Caco-2 (cell line): ENCODE results near the gene TBXA2R. TPM values are rescaled to one million over a fixed set of nuclear protein-coding genes. Genes with fewer than 3 reads are reported as not detected.

Experiments used
- BruUV-seq: library from RNA; stranded (reverse); fragments of 400-500 nt; replicated peaks from 2 replicates; lab custom pipeline; 2021; lab: Mats Ljungman, UMichigan
- CTCF ChIA-PET: fragments of 300-600 bp; sonication (Branson Sonifier 250); formaldehyde crosslinking; loops from one replicate; lab custom pipeline; 2022; ENCODE audit warnings: antibody characterized with exemption; lab: Charles Lee
- POLR2A ChIA-PET: fragments of 300-600 bp; sonication (Branson Sonifier 250); formaldehyde crosslinking; loops from one replicate; lab custom pipeline; 2022; ENCODE audit warnings: antibody characterized with exemption; lab: Charles Lee
- DNase-seq, 2 experiments: peaks; one replicate each; pipeline versions ENCODE4 v3.0.0 to v3.0.0-alpha.2; 2020 to 2022
- H3K27me3 ChIP-seq: replicated peaks from 2 replicates; pipeline ENCODE4 v1.6.0; 2011; ENCODE audit warnings: low read length; ENCODE audit not compliant: control insufficient read depth, insufficient read depth
- H3K36me3 ChIP-seq: 2 replicates; pipeline ENCODE4 v1.5.1; 2011; ENCODE audit warnings: low read length; ENCODE audit not compliant: control insufficient read depth, insufficient read depth
- H3K4me1 ChIP-seq: fragments of 250-450 bp; sonication (Bioruptor Pico); 2 replicates; pipeline ENCODE4 v1.5.1; 2020; ENCODE audit warnings: mild to moderate bottlenecking
- H3K4me3 ChIP-seq: 2 replicates; pipeline ENCODE4 v1.5.1; 2011; ENCODE audit warnings: low read depth, mild to moderate bottlenecking, control low read depth, low read length
- H3K9me3 ChIP-seq: fragments of 250-450 bp; sonication (Bioruptor Pico); 2 replicates; pipeline ENCODE4 v1.5.1; 2020; ENCODE audit warnings: mild to moderate bottlenecking, moderate library complexity
- H3K27ac Mint-ChIP-seq: one replicate; pipeline ENCODE4 v1.8.0; 2022; ENCODE audit warnings: mixed read lengths; ENCODE audit not compliant: unreplicated experiment
- H3K27me3 Mint-ChIP-seq: one replicate; pipeline ENCODE4 v1.8.0; 2022; ENCODE audit warnings: mixed read lengths; ENCODE audit not compliant: insufficient read depth, unreplicated experiment
- H3K36me3 Mint-ChIP-seq: one replicate; pipeline ENCODE4 v1.8.0; 2022; ENCODE audit warnings: mild to moderate bottlenecking, mixed read lengths; ENCODE audit not compliant: insufficient read depth, unreplicated experiment
- H3K4me1 Mint-ChIP-seq: one replicate; pipeline ENCODE4 v1.8.0; 2022; ENCODE audit warnings: low read depth, mixed read lengths; ENCODE audit not compliant: unreplicated experiment
- H3K4me3 Mint-ChIP-seq: one replicate; pipeline ENCODE4 v1.8.0; 2022; ENCODE audit warnings: mild to moderate bottlenecking, moderate library complexity, mixed read lengths; ENCODE audit not compliant: unreplicated experiment
- H3K9me3 Mint-ChIP-seq: one replicate; pipeline ENCODE4 v1.8.0; 2022; ENCODE audit warnings: mixed read lengths; ENCODE audit not compliant: unreplicated experiment
- CTCF ChIP-seq, 2 experiments: fragments of 200-600 bp in 1 of 2; IDR thresholded peaks; 1 replicate in 1 of 2; 2 replicates in 1 of 2; pipeline versions ENCODE4 v1.5.1 to v1.8.0; 2011 to 2022; ENCODE audit warnings: antibody characterized with exemption in 1 of 2, control low read depth in 1 of 2, inconsistent platforms in 1 of 2, low read depth in 1 of 2, low read length in 1 of 2, mild to moderate bottlenecking in 1 of 2, moderate library complexity in 1 of 2; ENCODE audit not compliant: insufficient read depth in 1 of 2, severe bottlenecking in 1 of 2, unreplicated experiment in 1 of 2
- intact Hi-C: fragments of 100-400 bp; cut with micrococcal nuclease; formaldehyde crosslinking; loops from one replicate; pipeline ENCODE4 v1.10.0; 2022; ENCODE audit not compliant: unreplicated experiment
- total RNA-seq: library from RNA; stranded (reverse); gene quantifications from 2 replicates; pipeline ENCODE4 v1.2.3, GENCODE V29; 2022

Gene TBXA2R
- total RNA-seq, 1 experiment from 2014 or later, result 0.11 TPM

- intact Hi-C loops, result loop anchor here (10.0 kb wide), 1 partner anchor 73 kb away; the partner anchor contains the start of gene MFSD12
- POLR2A ChIA-PET, result interaction anchor here (0.6 kb wide), 1 partner anchor 536 kb away, joined by 6 read pairs; no protein-coding TSS in a partner anchor
These were observed 20.7 kb upstream of the TBXA2R start for GRCh38 chr19:3627351-3627723.

GRCh38 chr19:3626473-3627350, 20.0 kb upstream of the TBXA2R start, which contains the start of gene CACTIN:
CACTIN (minus strand) TSS chr19:3626790; CDS start chr19:3626762, 28 bp downstream.
- no peak for TF ChIP-seq CTCF (IDR thresholded peaks at IDR 0.05; ENCODE audit: insufficient read depth in 1 of 2, low read depth in 1 of 2, low read length in 1 of 2, severe bottlenecking in 1 of 2, unreplicated experiment in 1 of 2)
- H3K27ac Mint-ChIP-seq, result peak within 1 kb of the TSS; percentile 98
- no TSS peak for BruUV-seq
- no peaks in the 10 kb centered on the region for H3K4me1 ChIP-seq
- H3K27me3 Mint-ChIP-seq, result no peaks in the 10 kb centered on the region
- H3K4me3 Mint-ChIP-seq, result peak within 1 kb of the TSS; percentile 92
- H3K27me3 ChIP-seq, result no peaks in the 10 kb centered on the region
- intact Hi-C loops, result loop anchor here (10.0 kb wide), 1 partner anchor 72 kb away; the partner anchor contains the start of gene MFSD12
- no peaks in the 10 kb centered on the region for H3K9me3 Mint-ChIP-seq
- no peaks in the 10 kb centered on the region for H3K36me3 ChIP-seq
- ChIA-PET POLR2A (interaction anchor here (0.6 kb wide), 1 partner anchor 537 kb away, joined by 6 read pairs; no protein-coding TSS in a partner anchor), CTCF (no interaction called here)
- peak within 1 kb of the TSS; percentile 98 for H3K4me3 ChIP-seq
- H3K4me1 Mint-ChIP-seq, result peaks cover 7% of the 10 kb centered on the region
- no peaks in the 10 kb centered on the region for H3K9me3 ChIP-seq
- H3K36me3 Mint-ChIP-seq, result peaks cover 31% of the 10 kb centered on the region
- DNase-seq, result peak; percentile 98 to 99

More at GRCh38 chr19:3627351-3627723, 20.7 kb upstream of the TBXA2R start:
- H3K27ac Mint-ChIP-seq, result peak overlapping the region; percentile 98
- no peak for TF ChIP-seq CTCF (IDR thresholded peaks at IDR 0.05; ENCODE audit: insufficient read depth in 1 of 2, low read depth in 1 of 2, low read length in 1 of 2, severe bottlenecking in 1 of 2, unreplicated experiment in 1 of 2)
- H3K9me3 ChIP-seq, result no peaks in the 10 kb centered on the region
- no peaks in the 10 kb centered on the region for H3K4me1 ChIP-seq
- H3K4me3 Mint-ChIP-seq, result peak overlapping the region; percentile 92
- H3K36me3 ChIP-seq, result no peaks in the 10 kb centered on the region
- no peak overlapping the region for H3K4me3 ChIP-seq
- H3K36me3 Mint-ChIP-seq, result peaks cover 31% of the 10 kb centered on the region
- H3K27me3 Mint-ChIP-seq, result no peaks in the 10 kb centered on the region
- BruUV-seq, result TSS peak; percentile 54
- H3K27me3 ChIP-seq, result no peaks in the 10 kb centered on the region
- H3K4me1 Mint-ChIP-seq, result peaks cover 7% of the 10 kb centered on the region
- no peak for DNase-seq
- CTCF ChIA-PET, result no interaction called here
- H3K9me3 Mint-ChIP-seq, result no peaks in the 10 kb centered on the region

- intact Hi-C loops, result loop anchor here (10.0 kb wide), 1 partner anchor 71 kb away; the partner anchor contains the start of gene MFSD12
- H3K9me3 ChIP-seq, result no peaks in the 10 kb centered on the region
- no peak for TF ChIP-seq CTCF (IDR thresholded peaks at IDR 0.05; ENCODE audit: insufficient read depth in 1 of 2, low read depth in 1 of 2, low read length in 1 of 2, severe bottlenecking in 1 of 2, unreplicated experiment in 1 of 2)
- no peaks in the 10 kb centered on the region for H3K27me3 Mint-ChIP-seq
- peak overlapping the region; percentile 92 for H3K4me3 Mint-ChIP-seq
- H3K4me3 ChIP-seq, result peak overlapping the region; percentile 98
- TSS peak; percentile 23 for BruUV-seq
- peak overlapping the region; percentile 98 for H3K27ac Mint-ChIP-seq
- H3K4me1 Mint-ChIP-seq, result peaks cover 7% of the 10 kb centered on the region
- H3K9me3 Mint-ChIP-seq, result no peaks in the 10 kb centered on the region
- no peaks in the 10 kb centered on the region for H3K4me1 ChIP-seq
- POLR2A ChIA-PET, result no interaction called here
- DNase-seq, result no peak
- no peaks in the 10 kb centered on the region; the same call in 1 of the 2 replicates for H3K36me3 ChIP-seq
- CTCF ChIA-PET, result no interaction called here
- peaks cover 35% of the 10 kb centered on the region for H3K36me3 Mint-ChIP-seq
- H3K27me3 ChIP-seq, result no peaks in the 10 kb centered on the region
These were observed 19.4 kb upstream of the TBXA2R start for GRCh38 chr19:3625996-3626472.
